HepG2 (cell line): ENCODE data around the gene GAL3ST2. TPM values are rescaled to one million over a fixed set of nuclear protein-coding genes. Genes with fewer than 3 reads are reported as not detected.

ENCODE experiments used
- CCDC6 ChIP-seq: sonication (generic); formaldehyde crosslinking; IDR thresholded peaks from 2 replicates; pipeline ENCODE4 v1.8.1; 2022; ENCODE audit warnings: mild to moderate bottlenecking, missing genetic modification reagents, moderate library complexity
- ETS1 ChIP-seq: sonication (generic); formaldehyde crosslinking; IDR thresholded peaks from 2 replicates; pipeline ENCODE4 v1.4.0; 2020; ENCODE audit warnings: missing genetic modification reagents
- IRF2 ChIP-seq: IDR thresholded peaks from 2 replicates; pipeline ENCODE4 v1.6.1; 2018; ENCODE audit warnings: missing genetic modification reagents, missing compliant biosample characterization
- JUND ChIP-seq: sonication (generic); formaldehyde crosslinking; IDR thresholded peaks from 2 replicates; pipeline ENCODE4 v1.8.0; 2022; ENCODE audit warnings: mild to moderate bottlenecking, missing genetic modification reagents
- MBD4 ChIP-seq: IDR thresholded peaks from 2 replicates; pipeline ENCODE4 v1.6.1; 2012; ENCODE audit warnings: low read length, inconsistent platforms, borderline replicate concordance
- NFKBIZ ChIP-seq: IDR thresholded peaks from 2 replicates; pipeline ENCODE4 v1.6.1; 2018; ENCODE audit warnings: missing genetic modification reagents, missing compliant biosample characterization
- NR3C1 ChIP-seq: sonication (generic); formaldehyde crosslinking; IDR thresholded peaks from 2 replicates; pipeline ENCODE4 v1.4.0; 2020; ENCODE audit warnings: missing genetic modification reagents
- RAD21 ChIP-seq: fragments of 450-650 bp; formaldehyde crosslinking; IDR thresholded peaks from 2 replicates; pipeline ENCODE4 v1.5.0; 2020; ENCODE audit warnings: mild to moderate bottlenecking
- SNAPC2 ChIP-seq: sonication (generic); formaldehyde crosslinking; IDR thresholded peaks from 2 replicates; pipeline ENCODE4 v1.8.1; 2022; ENCODE audit warnings: mild to moderate bottlenecking, missing genetic modification reagents
- TRIM24 ChIP-seq: sonication (generic); formaldehyde crosslinking; IDR thresholded peaks from 2 replicates; pipeline ENCODE4 v1.8.0; 2022; ENCODE audit warnings: mild to moderate bottlenecking, missing genetic modification reagents
- ZNF407 ChIP-seq: sonication (generic); formaldehyde crosslinking; IDR thresholded peaks from one replicate; pipeline ENCODE4 v1.5.1; 2020; ENCODE audit warnings: mild to moderate bottlenecking, missing genetic modification reagents; ENCODE audit errors: not compliant biosample characterization
- ZNF451 ChIP-seq: sonication (generic); formaldehyde crosslinking; IDR thresholded peaks from 2 replicates; pipeline ENCODE4 v1.5.0; 2020; ENCODE audit warnings: mild to moderate bottlenecking, missing genetic modification reagents
- ZNF503 ChIP-seq: sonication (generic); formaldehyde crosslinking; IDR thresholded peaks from 2 replicates; pipeline ENCODE4 v1.4.0; 2020; ENCODE audit warnings: missing genetic modification reagents
- ZNF556 ChIP-seq: sonication (generic); formaldehyde crosslinking; IDR thresholded peaks from 2 replicates; pipeline ENCODE4 v1.4.0; 2020; ENCODE audit warnings: mild to moderate bottlenecking, missing genetic modification reagents, borderline replicate concordance
- ZNF598 ChIP-seq: sonication (generic); formaldehyde crosslinking; IDR thresholded peaks from 2 replicates; pipeline ENCODE4 v1.5.1; 2020; ENCODE audit warnings: mild to moderate bottlenecking, missing genetic modification reagents, borderline replicate concordance
- ZNF670 ChIP-seq: sonication (generic); formaldehyde crosslinking; IDR thresholded peaks from 2 replicates; pipeline ENCODE4 v1.8.0; 2022; ENCODE audit warnings: mild to moderate bottlenecking, missing genetic modification reagents, borderline replicate concordance
- ZNF672 ChIP-seq: sonication (generic); formaldehyde crosslinking; IDR thresholded peaks from 2 replicates; pipeline ENCODE4 v1.8.1; 2022; ENCODE audit warnings: missing genetic modification reagents
- polyA plus RNA-seq, 8 experiments: library from polyadenylated mRNA; depleted of rRNA in 3 of 8; stranded (reverse) in 7 of 8; unstranded in 1 of 8; fragments of >200 nt; fragmentation: Illumina TruSeq in 4 of 8; extraction: Trizol in 4 of 8; gene quantifications; 2 replicates each; pipeline versions ENCODE4 v1.2.1 to v1.2.3, GENCODE V29; 2011 to 2016; ENCODE audit warnings: low read depth in 4 of 8, missing spikeins in 1 of 8, mixed read lengths in 1 of 8; ENCODE audit not compliant: insufficient read depth in 1 of 8
- total RNA-seq, 5 experiments: library from RNA; depleted of rRNA; stranded (reverse); fragments of >200 nt; fragmentation: Illumina TruSeq; extraction: Trizol; gene quantifications; 2 replicates each; pipeline ENCODE4 v1.2.3, GENCODE V29; 2016; ENCODE audit warnings: low read depth in 1 of 5

Gene GAL3ST2
- total and polyA plus RNA-seq, 2 of the 13 experiments (the other 11 are each of a cell fraction or from before 2014, with no cell fraction given), result 0.17 to 0.20 TPM

GRCh38 chr2:241818943-241819270 is 42.3 kb downstream of the GAL3ST2 start (continued):
- TF ChIP-seq ZNF503 (CRISPR knock-in tag) (peak; percentile 70; the same call in 1 of the 2 replicates), JUND (peak; percentile 78), SNAPC2 (CRISPR knock-in tag) (peak; percentile 67; the same call in 1 of the 2 replicates), ZNF598 (CRISPR knock-in tag) (no peak), CCDC6 (peak; percentile 99), ZNF451 (CRISPR knock-in tag) (peak; percentile 84; the same call in 1 of the 2 replicates), ZNF670 (CRISPR knock-in tag) (no peak), ZNF556 (CRISPR knock-in tag) (0 out of 2 replicates have a peak, but pooled peaks have one; percentile 56), TRIM24 (CRISPR knock-in tag) (peak; percentile 99), ETS1 (CRISPR knock-in tag) (no peak), ZNF672 (CRISPR knock-in tag) (no peak), IRF2 (CRISPR knock-in tag) (peak; percentile 83), ZNF407 (no peak), NFKBIZ (CRISPR knock-in tag) (peak; percentile 96), RAD21 (CRISPR knock-in tag) (peak; percentile 45; the same call in 1 of the 2 replicates), MBD4 (no peak), NR3C1 (CRISPR knock-in tag) (no peak)
